Measurements from ENCODE around the gene SLC1A3.

- TF ChIP-seq EZH2phosphoT487 (IDR thresholded peaks at IDR 0.05) (no peak), CTCF (IDR thresholded peaks at IDR 0.05) (no peak), EZH2 (IDR thresholded peaks at IDR 0.05) (no peak)
Measured at GRCh38 chr5:36573438-36573837, 33.0 kb upstream of the SLC1A3 start.
